ENCODE measurements around the gene CACNG6. TPM values are rescaled to one million over a fixed set of nuclear protein-coding genes. Genes with fewer than 3 reads are reported as not detected.

CACNG6 gene
- total and polyA plus RNA-seq, 2 of the 13 experiments (the other 11 are each of a cell fraction or from before 2014, with no cell fraction given) = not detected

GRCh38 chr19:54009440-54009839 lies 18.0 kb downstream of the CACNG6 start (continued):
- TF ChIP-seq LBX2 (CRISPR knock-in tag; IDR thresholded peaks at IDR 0.05; ENCODE audit: borderline replicate concordance) (no peak), KDM1A (CRISPR knock-in tag; IDR thresholded peaks at IDR 0.05) (no peak), NFE2L2 (IDR thresholded peaks at IDR 0.05; ENCODE audit: low read length) (no peak), ZNF232 (CRISPR knock-in tag; IDR thresholded peaks at IDR 0.05; ENCODE audit: borderline replicate concordance) (no peak), POGK (CRISPR knock-in tag; conservative IDR thresholded peaks at IDR 0.05) (no peak), AGO1 (IDR thresholded peaks at IDR 0.05; ENCODE audit: low read depth, low read length, poor library complexity, severe bottlenecking) (no peak), ZKSCAN8 (CRISPR knock-in tag; IDR thresholded peaks at IDR 0.05; ENCODE audit: borderline replicate concordance) (no peak), SNAPC4 (CRISPR knock-in tag; IDR thresholded peaks at IDR 0.05) (no peak)

Measured in HepG2 (cell line).